Neural cell (in vitro differentiated cells): ENCODE measurements around the gene SPACA9. TPM values are rescaled to one million over a fixed set of nuclear protein-coding genes. Genes with fewer than 3 reads are reported as not detected.

Experiments used
- H2AFZ ChIP-seq: fragments of 200-600, 300-800 bp; sonication (generic), shearing (Covaris generic); 2 replicates; pipeline ENCODE4 v1.6.0; 2014; ENCODE audit warnings: low read depth, mild to moderate bottlenecking, antibody characterized with exemption, low read length, moderate library complexity
- H3F3A ChIP-seq: fragments of 200-600 bp; shearing (Covaris generic); 2 replicates; pipeline ENCODE4 v1.6.1; 2016; ENCODE audit warnings: mild to moderate bottlenecking, moderate library complexity, mixed read lengths, antibody characterized with exemption, low read length; ENCODE audit not compliant: insufficient read depth, poor library complexity, severe bottlenecking
- H3K27ac ChIP-seq: fragments of 200-600, 300-800 bp; sonication (generic), shearing (Covaris generic); 2 replicates; pipeline ENCODE4 v1.5.1; 2014; ENCODE audit warnings: mild to moderate bottlenecking, low read length, moderate library complexity
- H3K27me3 ChIP-seq: fragments of 300-800, 200-600 bp; sonication (generic), shearing (Covaris generic); 2 replicates; pipeline ENCODE4 v1.6.0; 2014; ENCODE audit warnings: mild to moderate bottlenecking, low read depth, low read length, moderate library complexity; ENCODE audit not compliant: insufficient read depth
- H3K36me3 ChIP-seq: fragments of 300-800, 200-600 bp; sonication (generic), shearing (Covaris generic); 2 replicates; pipeline ENCODE4 v1.5.1; 2014; ENCODE audit warnings: mild to moderate bottlenecking, antibody characterized with exemption, low read length, moderate library complexity; ENCODE audit not compliant: insufficient read depth
- H3K4me2 ChIP-seq: fragments of 300-800, 200-600 bp; sonication (generic), shearing (Covaris generic); 2 replicates; pipeline ENCODE4 v1.6.0; 2014; ENCODE audit warnings: mild to moderate bottlenecking, low read length
- H3K4me3 ChIP-seq: fragments of 300-800, 200-600 bp; sonication (generic), shearing (Covaris generic); 2 replicates; pipeline ENCODE4 v1.5.1; 2014; ENCODE audit warnings: mild to moderate bottlenecking, low read length, moderate library complexity
- H3K79me2 ChIP-seq: fragments of 200-600 bp; shearing (Covaris generic); replicated peaks from 2 replicates; pipeline ENCODE4 v1.6.0; 2014; ENCODE audit warnings: mild to moderate bottlenecking, low read length, moderate library complexity; ENCODE audit not compliant: insufficient read depth
- H3K9ac ChIP-seq: fragments of 300-800, 200-600 bp; sonication (generic), shearing (Covaris generic); 2 replicates; pipeline ENCODE4 v1.6.1; 2016; ENCODE audit warnings: mild to moderate bottlenecking, low read length, mixed read lengths
- H3K9me2 ChIP-seq: fragments of 200-600 bp; shearing (Covaris generic); 2 replicates; pipeline ENCODE4 v1.6.1; 2016; ENCODE audit warnings: mild to moderate bottlenecking, low read length, mixed read lengths; ENCODE audit not compliant: insufficient read depth
- H3K9me3 ChIP-seq: fragments of 200-600, 300-800 bp; sonication (generic), shearing (Covaris generic); 2 replicates; pipeline ENCODE4 v1.6.1; 2016; ENCODE audit warnings: mild to moderate bottlenecking, mixed run types, low read length, moderate library complexity, mixed read lengths
- H4K20me1 ChIP-seq: fragments of 200-600 bp; shearing (Covaris generic); 2 replicates; pipeline ENCODE4 v1.6.1; 2016; ENCODE audit warnings: mild to moderate bottlenecking, mixed run types; ENCODE audit not compliant: insufficient read depth
- CTCF ChIP-seq: fragments of 450-650 bp; IDR thresholded peaks from 2 replicates; pipeline ENCODE4 v1.5.1; 2014; ENCODE audit warnings: antibody characterized with exemption, mild to moderate bottlenecking, moderate library complexity; ENCODE audit not compliant: poor library complexity, severe bottlenecking
- EP300 ChIP-seq: fragments of 450-650 bp; conservative IDR thresholded peaks from 2 replicates; pipeline ENCODE4 v1.6.1; 2014; ENCODE audit warnings: antibody characterized with exemption, mild to moderate bottlenecking, moderate library complexity; ENCODE audit not compliant: poor library complexity, severe bottlenecking
- EZH2 ChIP-seq: fragments of 200-600, 300-800 bp; shearing (Covaris generic), sonication (generic); IDR thresholded peaks from 2 replicates; pipeline ENCODE4 v1.6.1; 2014; ENCODE audit warnings: antibody characterized with exemption, low read length, borderline replicate concordance, mild to moderate bottlenecking; ENCODE audit not compliant: insufficient read depth, poor library complexity, severe bottlenecking
- MXI1 ChIP-seq: fragments of 450-650 bp; conservative IDR thresholded peaks from 2 replicates; pipeline ENCODE4 v1.6.1; 2014; ENCODE audit warnings: antibody characterized with exemption, mild to moderate bottlenecking; ENCODE audit not compliant: poor library complexity, severe bottlenecking
- POLR2AphosphoS5 ChIP-seq: IDR thresholded peaks from 2 replicates; pipeline ENCODE4 v1.6.1; 2012
- RAD21 ChIP-seq: fragments of 450-650 bp; conservative IDR thresholded peaks from 2 replicates; pipeline ENCODE4 v1.6.1; 2014; ENCODE audit warnings: antibody characterized with exemption, mild to moderate bottlenecking, moderate library complexity
- SMC3 ChIP-seq: fragments of 450-650 bp; conservative IDR thresholded peaks from 2 replicates; pipeline ENCODE4 v1.6.1; 2014; ENCODE audit warnings: antibody characterized with exemption, mild to moderate bottlenecking, moderate library complexity; ENCODE audit not compliant: poor library complexity
- TAF1 ChIP-seq: IDR thresholded peaks from 2 replicates; pipeline ENCODE4 v1.6.1; 2012; ENCODE audit warnings: low read depth
- polyA plus RNA-seq: library from polyadenylated mRNA; depleted of rRNA; stranded (reverse); fragments of >200 nt; gene quantifications from 2 replicates; pipeline ENCODE4 v1.2.3, GENCODE V29; 2014
- TF ChIP-seq, protein P1 (sequence below): IDR thresholded peaks from 2 replicates; pipeline ENCODE4 v1.6.1; 2012; ENCODE audit warnings: borderline replicate concordance

SPACA9 gene
- polyA plus RNA-seq, 1 donor from 2014 or later = 4.6 TPM

DNA sequence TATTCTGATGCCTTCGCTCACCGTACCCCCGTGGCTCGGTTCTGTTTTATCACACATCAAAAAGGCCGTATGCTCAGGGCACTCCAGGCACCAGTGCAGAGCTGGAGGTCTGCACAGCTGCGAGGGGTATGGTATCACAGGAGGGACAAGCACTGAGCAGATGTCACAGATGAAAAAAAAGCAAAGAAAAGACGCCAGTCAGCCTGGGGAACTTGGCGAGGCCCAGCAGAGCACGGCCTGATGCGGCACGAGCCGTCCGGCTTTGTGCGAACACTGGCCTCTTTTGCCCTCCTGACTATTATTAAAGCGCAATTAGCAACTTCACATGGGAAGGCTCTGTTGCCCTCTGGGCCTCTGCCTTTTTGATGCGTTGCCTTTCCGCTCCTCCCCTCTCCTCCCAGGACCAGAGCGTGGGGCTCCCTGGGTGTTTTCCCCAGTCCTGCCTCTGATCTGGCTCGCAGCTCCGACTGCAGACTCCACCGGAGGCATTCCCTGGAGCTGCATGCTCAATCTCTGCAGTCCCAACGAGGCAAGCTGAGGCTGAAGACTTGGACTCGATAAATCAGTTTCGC is 45.1 kb upstream of the SPACA9 start:
- no peaks in the 10 kb centered on the region for H3K36me3 ChIP-seq
- peak overlapping the region; percentile 34 for H3K4me3 ChIP-seq
- H2AFZ ChIP-seq = peak overlapping the region; percentile 12
- no peaks in the 10 kb centered on the region for H3F3A ChIP-seq
- H4K20me1 ChIP-seq = no peaks in the 10 kb centered on the region
- peak overlapping the region; percentile 44 for H3K9ac ChIP-seq
- H3K9me2 ChIP-seq = no peaks in the 10 kb centered on the region
- H3K4me2 ChIP-seq = no peak overlapping the region
- H3K27ac ChIP-seq = peak overlapping the region; percentile 56
- TF ChIP-seq POLR2AphosphoS5 (no peak), EZH2 (no peak), MXI1 (no peak), SMC3 (no peak), TAF1 (no peak), CTCF (no peak), EP300 (no peak), RAD21 (no peak)
- TF ChIP-seq, protein P1, sequence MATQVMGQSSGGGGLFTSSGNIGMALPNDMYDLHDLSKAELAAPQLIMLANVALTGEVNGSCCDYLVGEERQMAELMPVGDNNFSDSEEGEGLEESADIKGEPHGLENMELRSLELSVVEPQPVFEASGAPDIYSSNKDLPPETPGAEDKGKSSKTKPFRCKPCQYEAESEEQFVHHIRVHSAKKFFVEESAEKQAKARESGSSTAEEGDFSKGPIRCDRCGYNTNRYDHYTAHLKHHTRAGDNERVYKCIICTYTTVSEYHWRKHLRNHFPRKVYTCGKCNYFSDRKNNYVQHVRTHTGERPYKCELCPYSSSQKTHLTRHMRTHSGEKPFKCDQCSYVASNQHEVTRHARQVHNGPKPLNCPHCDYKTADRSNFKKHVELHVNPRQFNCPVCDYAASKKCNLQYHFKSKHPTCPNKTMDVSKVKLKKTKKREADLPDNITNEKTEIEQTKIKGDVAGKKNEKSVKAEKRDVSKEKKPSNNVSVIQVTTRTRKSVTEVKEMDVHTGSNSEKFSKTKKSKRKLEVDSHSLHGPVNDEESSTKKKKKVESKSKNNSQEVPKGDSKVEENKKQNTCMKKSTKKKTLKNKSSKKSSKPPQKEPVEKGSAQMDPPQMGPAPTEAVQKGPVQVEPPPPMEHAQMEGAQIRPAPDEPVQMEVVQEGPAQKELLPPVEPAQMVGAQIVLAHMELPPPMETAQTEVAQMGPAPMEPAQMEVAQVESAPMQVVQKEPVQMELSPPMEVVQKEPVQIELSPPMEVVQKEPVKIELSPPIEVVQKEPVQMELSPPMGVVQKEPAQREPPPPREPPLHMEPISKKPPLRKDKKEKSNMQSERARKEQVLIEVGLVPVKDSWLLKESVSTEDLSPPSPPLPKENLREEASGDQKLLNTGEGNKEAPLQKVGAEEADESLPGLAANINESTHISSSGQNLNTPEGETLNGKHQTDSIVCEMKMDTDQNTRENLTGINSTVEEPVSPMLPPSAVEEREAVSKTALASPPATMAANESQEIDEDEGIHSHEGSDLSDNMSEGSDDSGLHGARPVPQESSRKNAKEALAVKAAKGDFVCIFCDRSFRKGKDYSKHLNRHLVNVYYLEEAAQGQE = no peak
- H3K79me2 ChIP-seq = no peaks in the 10 kb centered on the region
- no peaks in the 10 kb centered on the region for H3K27me3 ChIP-seq
- H3K9me3 ChIP-seq = no peaks in the 10 kb centered on the region

DNA sequence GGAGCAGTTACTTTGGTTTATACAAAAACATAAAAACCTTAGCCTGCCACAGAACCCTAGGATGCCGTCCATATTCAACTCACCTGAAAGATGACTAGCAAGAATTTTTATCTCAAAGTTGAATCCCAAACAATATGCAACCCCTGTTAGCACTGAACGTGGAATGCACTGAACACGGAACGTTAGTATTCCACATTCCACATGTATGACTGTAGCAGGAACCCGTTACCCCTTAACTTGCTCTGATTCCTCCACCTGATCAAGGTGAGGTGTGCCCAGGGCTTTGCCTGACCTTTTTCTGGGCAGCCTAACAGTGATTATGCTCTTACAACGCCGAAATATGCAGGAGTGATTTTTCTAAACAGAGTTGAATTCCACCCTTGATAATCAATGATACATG is 44.4 kb upstream of the SPACA9 start:
- Histone ChIP-seq H3K27ac (no peak overlapping the region), H2AFZ (no peak overlapping the region), H3K9me3 (no peaks in the 10 kb centered on the region), H3F3A (no peaks in the 10 kb centered on the region), H3K4me3 (no peak overlapping the region), H3K4me2 (no peak overlapping the region), H3K36me3 (no peaks in the 10 kb centered on the region), H3K9ac (no peak overlapping the region), H3K9me2 (no peaks in the 10 kb centered on the region), H4K20me1 (no peaks in the 10 kb centered on the region), H3K79me2 (no peaks in the 10 kb centered on the region), H3K27me3 (no peaks in the 10 kb centered on the region)
- no peak for TF ChIP-seq EP300
- no peak for TF ChIP-seq POLR2AphosphoS5
- no peak for TF ChIP-seq SMC3
- TF ChIP-seq MXI1 = no peak
- no peak for TF ChIP-seq TAF1
- no peak for TF ChIP-seq CTCF
- no peak for TF ChIP-seq RAD21
- no peak for TF ChIP-seq EZH2
- TF ChIP-seq, protein P1 = no peak
